ENCODE data around the gene LGMN. TPM values are rescaled to one million over a fixed set of nuclear protein-coding genes. Genes with fewer than 3 reads are reported as not detected.

LGMN gene
- total and polyA plus RNA-seq, 2 of the 8 experiments (the other 6 are each of a cell fraction or from before 2014, with no cell fraction given) = 57.4 to 83.4 TPM

GRCh38 chr14:92675976-92676375 lies 72.5 kb downstream of the LGMN start:
- no peak overlapping the region for H3K4me2 ChIP-seq (ENCODE audit: insufficient read depth in 1 of 2, low read depth in 2 of 2, low read length in 2 of 2)
- CTCF ChIA-PET (ENCODE audit: partially characterized antibody) = interaction anchor here (0.5 to 1.9 kb wide), 3 partner anchors 52 to 98 kb away, joined by 3 to 6 read pairs (median 6); no protein-coding TSS in a partner anchor
- FAIRE-seq (no peak), DNase-seq (ENCODE audit: low read depth in 1 of 2, low spot score in 2 of 2) (no peak)
- H3K18ac ChIP-seq (ENCODE audit: extremely low read depth, low read length) = no peak overlapping the region
- peaks cover 11% of the 10 kb centered on the region; the same call in 1 of the 2 replicates for H3K23me2 ChIP-seq (ENCODE audit: low read depth, low read length)
- H2AK5ac ChIP-seq (ENCODE audit: low read depth, low read length) = no peak overlapping the region
- no peaks in the 10 kb centered on the region for H3K9me3 ChIP-seq (ENCODE audit: insufficient read depth in 2 of 2, low read depth in 1 of 2, low read length in 1 of 2)
- no peak overlapping the region for H3K27ac ChIP-seq (ENCODE audit: low read depth, low read length)
- TF ChIP-seq EP300 (IDR thresholded peaks at IDR 0.05; ENCODE audit: borderline replicate concordance in 1 of 2, low read depth in 2 of 2, low read length in 2 of 2) (no peak), BRCA1 (IDR thresholded peaks at IDR 0.05; ENCODE audit: low read depth, low read length) (no peak), JUND (IDR thresholded peaks at IDR 0.05; ENCODE audit: low read length) (no peak), POU5F1 (IDR thresholded peaks at IDR 0.05; ENCODE audit: low read depth, low read length) (no peak), MAFK (IDR thresholded peaks at IDR 0.05; ENCODE audit: low read depth, low read length) (no peak), RNF2 (IDR thresholded peaks at IDR 0.05; ENCODE audit: borderline replicate concordance, low read depth, low read length, missing control alignments, poor library complexity, severe bottlenecking) (no peak)
- H2BK120ac ChIP-seq (replicated peaks; ENCODE audit: low read depth, low read length) = no peak overlapping the region
- H4K20me1 ChIP-seq (replicated peaks in 1 of 2; ENCODE audit: control insufficient read depth in 1 of 2, insufficient read depth in 2 of 2, low read length in 2 of 2) = peaks cover 0 to 4% of the 10 kb centered on the region in 2 experiments
- no peak overlapping the region for H2AFZ ChIP-seq (ENCODE audit: low read length)
- no peaks in the 10 kb centered on the region for H3K79me2 ChIP-seq (ENCODE audit: control insufficient read depth in 1 of 2, insufficient read depth in 2 of 2, low read length in 2 of 2)
- H2BK12ac ChIP-seq (ENCODE audit: low read depth, low read length) = no peak overlapping the region
- 75% methylated on average over 9 of the region's 9 CpGs; no CpG with 5 or more reads in 1 of the 2 experiments for WGBS, 2 experiments (ENCODE audit: extremely low coverage in 1 of 2, insufficient coverage in 1 of 2, insufficient read length in 1 of 2, insufficient replicate concordance in 2 of 2, low coverage in 1 of 2, low lambda C conversion rate in 2 of 2, missing lambda C conversion rate in 1 of 2)
- no peak overlapping the region for H4K91ac ChIP-seq (replicated peaks; ENCODE audit: insufficient read length, low read length)
- H3K23ac ChIP-seq (ENCODE audit: insufficient read length) = no peak overlapping the region
- H2BK20ac ChIP-seq (ENCODE audit: low read length) = no peak overlapping the region
- H4K5ac ChIP-seq (ENCODE audit: insufficient read length, low read depth, low read length) = no peak overlapping the region
- H3K56ac ChIP-seq (replicated peaks; ENCODE audit: insufficient read length, low read depth, low read length) = no peak overlapping the region
- no peak overlapping the region for H2BK5ac ChIP-seq (ENCODE audit: low read depth, low read length)
- POLR2A ChIA-PET (ENCODE audit: partially characterized antibody) = no interaction called here
- no peaks in the 10 kb centered on the region for H3K36me3 ChIP-seq (ENCODE audit: control insufficient read depth in 2 of 4, insufficient read depth in 4 of 4, low read length in 3 of 4)
- H3K14ac ChIP-seq (ENCODE audit: insufficient read length) = no peak overlapping the region
- H3K4ac ChIP-seq (replicated peaks; ENCODE audit: insufficient read length, low read depth, low read length) = no peak overlapping the region
- H4K8ac ChIP-seq (ENCODE audit: extremely low read depth, insufficient read depth, low read length) = no peak overlapping the region
- no peaks in the 10 kb centered on the region for H3K79me1 ChIP-seq (ENCODE audit: low read depth, low read length)
- no peak overlapping the region for H2BK15ac ChIP-seq (ENCODE audit: low read length)
- no peak overlapping the region for H3K4me3 ChIP-seq (ENCODE audit: extremely low read depth in 1 of 4, insufficient read depth in 2 of 4, low read depth in 3 of 4, low read length in 4 of 4)
- H3K9ac ChIP-seq (replicated peaks in 1 of 4; ENCODE audit: extremely low read depth in 1 of 4, low read depth in 3 of 4, low read length in 3 of 4) = no peak overlapping the region
- H3K4me1 ChIP-seq (replicated peaks in 1 of 4; ENCODE audit: control insufficient read depth in 3 of 4, insufficient read depth in 4 of 4, low read length in 3 of 4) = no peaks in the 10 kb centered on the region; a peak in 1 of 7 replicates
- no peaks in the 10 kb centered on the region for H3K27me3 ChIP-seq (replicated peaks in 1 of 4; ENCODE audit: control insufficient read depth in 3 of 4, extremely low read depth in 1 of 4, insufficient read depth in 3 of 4, low read length in 3 of 4)

Measured in H1 (cell line).